ENCODE results near the gene NAP1L4.

GRCh38 chr11:2921261-2921660 lies 70.9 kb downstream of the NAP1L4 start:
- no peak for TF ChIP-seq CTCF (conservative IDR thresholded peaks at IDR 0.05; ENCODE audit: low read depth, low read length)
- no peak for TF ChIP-seq MAZ (IDR thresholded peaks at IDR 0.05; ENCODE audit: borderline replicate concordance, low read depth, low read length)
- TF ChIP-seq RAD21 (IDR thresholded peaks at IDR 0.05; ENCODE audit: low read length) = no peak
- TF ChIP-seq, protein P1, sequence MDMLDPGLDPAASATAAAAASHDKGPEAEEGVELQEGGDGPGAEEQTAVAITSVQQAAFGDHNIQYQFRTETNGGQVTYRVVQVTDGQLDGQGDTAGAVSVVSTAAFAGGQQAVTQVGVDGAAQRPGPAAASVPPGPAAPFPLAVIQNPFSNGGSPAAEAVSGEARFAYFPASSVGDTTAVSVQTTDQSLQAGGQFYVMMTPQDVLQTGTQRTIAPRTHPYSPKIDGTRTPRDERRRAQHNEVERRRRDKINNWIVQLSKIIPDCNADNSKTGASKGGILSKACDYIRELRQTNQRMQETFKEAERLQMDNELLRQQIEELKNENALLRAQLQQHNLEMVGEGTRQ (IDR thresholded peaks at IDR 0.05; ENCODE audit: low read depth, low read length) = no peak
- TF ChIP-seq POLR2A (IDR thresholded peaks at IDR 0.05; ENCODE audit: low read depth, low read length) = no peak
- TF ChIP-seq CEBPB (IDR thresholded peaks at IDR 0.05; ENCODE audit: low read depth, low read length) = no peak
- no peak for TF ChIP-seq CHD1 (IDR thresholded peaks at IDR 0.05; ENCODE audit: low read depth, low read length)
- no peak for TF ChIP-seq RFX5 (IDR thresholded peaks at IDR 0.05; ENCODE audit: low read depth, low read length)
- no peak for TF ChIP-seq SMC3 (IDR thresholded peaks at IDR 0.05; ENCODE audit: low read depth, low read length)
- TF ChIP-seq, protein P2, sequence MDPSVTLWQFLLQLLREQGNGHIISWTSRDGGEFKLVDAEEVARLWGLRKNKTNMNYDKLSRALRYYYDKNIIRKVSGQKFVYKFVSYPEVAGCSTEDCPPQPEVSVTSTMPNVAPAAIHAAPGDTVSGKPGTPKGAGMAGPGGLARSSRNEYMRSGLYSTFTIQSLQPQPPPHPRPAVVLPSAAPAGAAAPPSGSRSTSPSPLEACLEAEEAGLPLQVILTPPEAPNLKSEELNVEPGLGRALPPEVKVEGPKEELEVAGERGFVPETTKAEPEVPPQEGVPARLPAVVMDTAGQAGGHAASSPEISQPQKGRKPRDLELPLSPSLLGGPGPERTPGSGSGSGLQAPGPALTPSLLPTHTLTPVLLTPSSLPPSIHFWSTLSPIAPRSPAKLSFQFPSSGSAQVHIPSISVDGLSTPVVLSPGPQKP (IDR thresholded peaks at IDR 0.05; ENCODE audit: borderline replicate concordance, low read depth, low read length) = no peak
- TF ChIP-seq MAFK (IDR thresholded peaks at IDR 0.05; ENCODE audit: low read depth, low read length) = no peak
- TF ChIP-seq BHLHE40 (IDR thresholded peaks at IDR 0.05; ENCODE audit: low read depth, low read length) = no peak

Data from IMR-90 (cell line).